GM19397 (cell line): ENCODE data around the gene PODNL1.

Source experiments
- ATAC-seq: cut with Tn5 transposase; IDR thresholded peaks from one replicate; pipeline ENCODE4 v1.9.1; 2021; ENCODE audit warnings: mild to moderate bottlenecking, moderate library complexity; ENCODE audit not compliant: unreplicated experiment

Gene PODNL1

DNA sequence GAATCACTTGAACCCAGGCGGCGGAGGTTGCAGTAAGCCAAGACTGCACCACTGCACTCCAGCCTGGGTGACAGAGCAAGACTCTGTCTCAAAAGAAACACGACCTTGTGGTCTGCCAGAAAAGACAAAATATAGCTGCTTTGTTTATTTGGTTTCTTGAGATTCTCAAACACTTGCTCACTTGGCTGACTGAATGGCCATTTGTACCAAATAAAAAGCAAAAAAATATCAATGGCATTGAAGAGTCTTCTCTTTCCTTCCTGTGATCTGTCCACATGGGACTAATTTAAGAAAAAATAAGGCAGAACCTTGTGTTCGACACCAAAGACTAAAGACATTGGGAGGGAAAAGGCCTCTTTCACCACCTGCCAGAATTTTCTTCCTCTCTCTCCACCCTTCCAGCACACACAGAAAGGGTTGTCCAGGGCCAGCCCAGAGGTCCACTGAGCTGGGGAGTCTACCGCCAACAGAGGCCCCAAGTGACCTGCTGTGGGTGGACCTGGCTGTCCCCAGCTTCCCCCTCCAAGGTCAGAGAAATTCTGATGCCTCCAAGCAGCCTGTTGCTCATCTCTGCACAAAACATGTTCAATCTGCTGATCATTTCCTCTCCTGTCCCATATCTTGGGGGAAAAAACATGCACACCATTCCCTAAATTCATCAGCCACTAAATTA lies 38.2 kb downstream of the PODNL1 start:
- ATAC-seq, result no peak

DNA sequence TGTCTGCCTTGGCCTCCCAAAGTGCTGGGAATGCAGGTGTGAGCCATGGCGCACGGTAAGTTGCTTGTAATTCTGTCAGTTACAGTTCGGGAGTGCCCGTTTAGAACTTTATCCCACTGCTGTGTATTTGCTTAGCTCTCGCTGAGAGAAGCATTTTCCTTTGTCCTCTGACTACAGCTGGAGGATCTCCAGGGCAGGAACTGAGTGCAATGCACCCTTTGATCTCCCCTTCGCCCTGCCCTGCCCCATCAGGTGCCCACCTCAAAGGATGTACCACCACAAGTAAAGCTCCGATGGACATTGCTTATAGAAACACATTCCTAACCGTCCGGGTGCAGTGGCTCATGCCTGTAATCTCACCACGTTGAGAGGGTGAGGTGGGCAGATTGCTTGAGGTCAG lies 38.8 kb downstream of the PODNL1 start:
- ATAC-seq, result no peak

- ATAC-seq, result no peak
Observed at GRCh38 chr19:13896227-13896626, 42.0 kb downstream of the PODNL1 start.

GRCh38 chr19:13894552-13894951 lies 43.7 kb downstream of the PODNL1 start:
- ATAC-seq, result no peak

DNA sequence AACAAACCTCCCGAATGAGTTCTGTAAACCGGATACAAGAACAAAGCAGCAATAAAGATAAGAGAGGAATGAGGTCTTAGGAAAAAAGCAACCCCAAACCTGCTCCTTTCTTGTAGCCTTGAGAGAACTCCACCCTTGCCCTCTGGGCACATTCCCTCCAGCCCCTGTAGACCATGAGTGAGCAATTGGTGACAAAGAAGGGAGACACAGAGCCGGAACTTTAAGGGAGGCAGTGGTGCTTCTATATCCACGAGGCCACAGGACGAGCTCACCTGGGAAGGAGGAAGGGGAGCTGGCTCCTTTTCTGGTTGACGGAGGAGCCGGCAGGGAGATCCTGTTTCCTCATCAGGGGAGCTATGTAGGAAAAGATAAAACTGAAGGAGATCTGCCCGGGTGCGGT lies 45.3 kb downstream of the PODNL1 start:
- no peak for ATAC-seq

- ATAC-seq, result no peak
Observed at GRCh38 chr19:13890136-13890535, 48.1 kb downstream of the PODNL1 start.

DNA sequence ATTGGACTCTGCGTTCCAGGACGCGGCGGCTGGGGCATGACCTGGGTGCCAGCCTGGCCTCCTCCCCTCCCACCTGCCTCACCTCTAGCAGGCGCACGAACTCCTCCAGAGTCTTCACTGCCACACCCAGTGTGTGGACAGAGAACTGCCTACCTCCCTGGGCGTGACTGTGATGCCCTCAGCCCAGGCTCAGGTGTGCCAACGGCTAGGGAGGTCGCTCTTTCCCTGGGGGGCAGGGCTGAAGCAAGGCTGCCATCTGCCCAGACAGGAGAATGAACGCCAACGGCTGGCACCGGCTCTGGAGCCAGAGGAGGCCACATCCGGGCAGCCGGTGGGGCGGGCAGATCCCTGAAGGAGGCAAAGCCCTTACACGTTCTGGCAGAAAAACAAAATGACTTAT lies 49.9 kb downstream of the PODNL1 start:
- no peak for ATAC-seq

- ATAC-seq, result no peak
Observed at GRCh38 chr19:13887517-13887916, 50.7 kb downstream of the PODNL1 start.

- no peak for ATAC-seq
Observed at GRCh38 chr19:13887018-13887436, 51.2 kb downstream of the PODNL1 start.

GRCh38 chr19:13885826-13886365 lies 52.3 kb downstream of the PODNL1 start:
- ATAC-seq, result no peak

GRCh38 chr19:13884726-13885591 lies 53.3 kb downstream of the PODNL1 start:
- ATAC-seq, result no peak

- ATAC-seq, result no peak
Observed at GRCh38 chr19:13883516-13884064, 54.6 kb downstream of the PODNL1 start.

GRCh38 chr19:13882836-13883235 lies 55.4 kb downstream of the PODNL1 start:
- no peak for ATAC-seq

- ATAC-seq, result no peak
Observed at GRCh38 chr19:13882419-13882795, 55.8 kb downstream of the PODNL1 start.

GRCh38 chr19:13881692-13882418 lies 56.4 kb downstream of the PODNL1 start:
- ATAC-seq, result no peak

- ATAC-seq, result no peak
Observed at GRCh38 chr19:13881251-13881691, 56.9 kb downstream of the PODNL1 start.
